Endothelial cell of umbilical vein (primary cell): ENCODE measurements around the gene DRAP1. TPM values are rescaled to one million over a fixed set of nuclear protein-coding genes. Genes with fewer than 3 reads are reported as not detected.

Experiments used
- BruUV-seq: library from RNA; stranded (reverse); fragments of 400-500 nt; replicated peaks from 2 replicates; lab custom pipeline; 2021; lab: Mats Ljungman, UMichigan
- CTCF ChIA-PET: fragments of 300-600, 350-600 bp; sonication (Branson Sonifier 250); formaldehyde crosslinking; loops from one replicate; lab custom pipeline; 2021; ENCODE audit warnings: antibody characterized with exemption, inconsistent platforms; lab: Charles Lee
- POLR2A ChIA-PET: fragments of 300-600, 350-600 bp; sonication (Branson Sonifier 250); formaldehyde crosslinking; loops from one replicate; lab custom pipeline; 2021; ENCODE audit warnings: antibody characterized with exemption, inconsistent platforms; lab: Charles Lee
- DNase-seq: peaks from one replicate; pipeline ENCODE4 v3.0.0-alpha.2; 2011; ENCODE audit warnings: low read depth, low spot score
- FAIRE-seq: peaks from 2 replicates; lab custom pipeline; 2011; peaks lifted over from hg19 to GRCh38; lab: Jason Lieb, UNC
- H2AFZ ChIP-seq: 2 replicates; pipeline ENCODE4 v1.6.0; 2012; ENCODE audit warnings: low read depth, low read length, control low read depth, inconsistent platforms
- H3K27ac ChIP-seq: 2 replicates; pipeline ENCODE4 v1.5.1; 2011; ENCODE audit warnings: low read depth, mild to moderate bottlenecking, control low read depth, low read length, moderate library complexity; ENCODE audit not compliant: insufficient read depth
- H3K27me3 ChIP-seq, 2 experiments: 2 replicates each; pipeline versions ENCODE4 v1.6.0 to v1.6.1; 2011; ENCODE audit warnings: low read length in 2 of 2, mixed read lengths in 1 of 2; ENCODE audit not compliant: control insufficient read depth in 2 of 2, insufficient read depth in 2 of 2
- H3K36me3 ChIP-seq, 2 experiments: 2 replicates in 1 of 2; 3 replicates in 1 of 2; pipeline ENCODE4 v1.5.1; 2011; ENCODE audit warnings: low read length in 2 of 2, mild to moderate bottlenecking in 1 of 2, moderate library complexity in 1 of 2; ENCODE audit not compliant: control insufficient read depth in 2 of 2, insufficient read depth in 2 of 2; ENCODE audit errors: extremely low read depth in 1 of 2
- H3K4me1 ChIP-seq: 3 replicates; pipeline ENCODE4 v1.5.1; 2011; ENCODE audit warnings: mild to moderate bottlenecking, low read length; ENCODE audit not compliant: control insufficient read depth, insufficient read depth; ENCODE audit errors: extremely low read depth
- H3K4me2 ChIP-seq: 2 replicates; pipeline ENCODE4 v1.6.1; 2011; ENCODE audit warnings: low read length, control low read depth, mixed read lengths; ENCODE audit not compliant: insufficient read depth
- H3K4me3 ChIP-seq, 3 experiments: fragments of 200-600 bp in 1 of 3; sonication (generic), shearing (Covaris generic) in 1 of 3; replicated peaks in 1 of 3; 2 replicates each; pipeline ENCODE4 v1.5.1; 2011 to 2016; ENCODE audit warnings: control low read depth in 3 of 3, low read length in 3 of 3, mild to moderate bottlenecking in 2 of 3, inconsistent platforms in 1 of 3, low read depth in 1 of 3, moderate library complexity in 1 of 3; ENCODE audit not compliant: insufficient read depth in 1 of 3
- H3K79me2 ChIP-seq: 2 replicates; pipeline ENCODE4 v1.6.0; 2012; ENCODE audit warnings: low read length, inconsistent platforms; ENCODE audit not compliant: control insufficient read depth, insufficient read depth
- H3K9ac ChIP-seq: replicated peaks from 2 replicates; pipeline ENCODE3; 2011; ENCODE audit warnings: low read length, control low read depth; ENCODE audit not compliant: insufficient read depth; ENCODE audit errors: extremely low read depth
- H3K9me1 ChIP-seq: replicated peaks from 3 replicates; pipeline ENCODE4 v1.6.0; 2011; ENCODE audit warnings: mild to moderate bottlenecking, low read length; ENCODE audit not compliant: control insufficient read depth, insufficient read depth; ENCODE audit errors: extremely low read depth
- H3K9me3 ChIP-seq: replicated peaks from 2 replicates; pipeline ENCODE4 v1.5.1; 2012; ENCODE audit warnings: low read length, inconsistent platforms; ENCODE audit not compliant: control insufficient read depth, insufficient read depth
- H4K20me1 ChIP-seq: replicated peaks from 2 replicates; pipeline ENCODE3; 2011; ENCODE audit warnings: mild to moderate bottlenecking, low read length; ENCODE audit not compliant: control insufficient read depth, insufficient read depth; ENCODE audit errors: extremely low read depth
- CTCF ChIP-seq, 2 donors: IDR thresholded peaks; 1 replicate in 1 of 2; 2 replicates in 1 of 2; pipeline ENCODE4 v1.5.1; 2011; ENCODE audit warnings: low read length in 2 of 2, mild to moderate bottlenecking in 2 of 2, moderate library complexity in 2 of 2, control low read depth in 1 of 2, inconsistent platforms in 1 of 2, low read depth in 1 of 2; ENCODE audit not compliant: insufficient read depth in 1 of 2; ENCODE audit errors: extremely low read depth in 1 of 2
- EZH2 ChIP-seq: IDR thresholded peaks from 2 replicates; pipeline ENCODE4 v1.6.1; 2012; ENCODE audit warnings: borderline replicate concordance, low read depth, mild to moderate bottlenecking, moderate library complexity, low read length, inconsistent platforms; ENCODE audit not compliant: severe bottlenecking
- FOS ChIP-seq: IDR thresholded peaks from 2 replicates; pipeline ENCODE4 v1.6.1; 2011; ENCODE audit warnings: mild to moderate bottlenecking, low read length, moderate library complexity, borderline replicate concordance; ENCODE audit not compliant: insufficient read depth
- GATA2 ChIP-seq: IDR thresholded peaks from 2 replicates; pipeline ENCODE4 v1.7.0; 2011; ENCODE audit warnings: low read depth, mild to moderate bottlenecking, moderate library complexity, mixed read lengths, low read length; ENCODE audit not compliant: insufficient read length, insufficient read depth
- JUN ChIP-seq: IDR thresholded peaks from 2 replicates; pipeline ENCODE4 v1.6.1; 2011; ENCODE audit warnings: borderline replicate concordance, low read depth; ENCODE audit not compliant: insufficient read length, insufficient read depth
- MAX ChIP-seq: IDR thresholded peaks from 2 replicates; pipeline ENCODE4 v1.6.1; 2011; ENCODE audit not compliant: insufficient read depth, insufficient read length
- MYC ChIP-seq: IDR thresholded peaks from one replicate; pipeline ENCODE4 v1.6.1; 2011; ENCODE audit warnings: mild to moderate bottlenecking, low read depth, low read length
- POLR2A ChIP-seq: IDR thresholded peaks from 2 replicates; pipeline ENCODE4 v1.6.1; 2012; ENCODE audit warnings: low read depth, mild to moderate bottlenecking, control low read depth, low read length
- POLR2AphosphoS5 ChIP-seq: IDR thresholded peaks from 2 replicates; pipeline ENCODE4 v1.6.1; 2012; ENCODE audit warnings: low read depth, mild to moderate bottlenecking, control low read depth, low read length, moderate library complexity; ENCODE audit not compliant: insufficient read depth
- dilution Hi-C: fragments of 300-500 bp; cut with MboI; formaldehyde crosslinking; loops from one replicate; pipeline ENCODE4 v1.15.0; 2019; ENCODE audit warnings: low sequenced_read_pairs; ENCODE audit not compliant: extremely low pct_ligation_motif_present
- intact Hi-C: fragments of 100-400 bp; cut with micrococcal nuclease; formaldehyde crosslinking; loops from one replicate; pipeline ENCODE4 v1.10.0; 2022
- polyA plus RNA-seq, 4 experiments: library from polyadenylated mRNA; depleted of rRNA in 3 of 4; stranded (reverse) in 3 of 4; unstranded in 1 of 4; fragments of >200 nt; gene quantifications; 2 replicates each; pipeline versions ENCODE4 v1.2.1 to v1.2.3, GENCODE V29; 2011 to 2012; ENCODE audit warnings: missing spikeins in 1 of 4
- total RNA-seq: library from RNA; stranded (reverse); gene quantifications from 2 replicates; pipeline ENCODE4 v1.2.3, GENCODE V29; 2021

Gene DRAP1
- total and polyA plus RNA-seq, 2 donors (not counting 3 experiments of a cell fraction or from before 2014, with no cell fraction given): 74.9 to 114 TPM

GRCh38 chr11:65898656-65899355 lies 20.4 kb upstream of the DRAP1 start:
- Histone ChIP-seq H3K79me2 (peaks cover 58% of the 10 kb centered on the region), H3K4me2 (peak overlapping the region; percentile 68), H3K27ac (peak overlapping the region; percentile 87), H2AFZ (no peak overlapping the region), H3K4me1 (peaks cover 49% of the 10 kb centered on the region), H3K9ac (peak overlapping the region; percentile 99), H3K36me3 (peaks cover 5 to 8% of the 10 kb centered on the region in 2 experiments), H3K27me3 (no peaks in the 10 kb centered on the region), H4K20me1 (no peaks in the 10 kb centered on the region), H3K9me1 (no peaks in the 10 kb centered on the region), H3K4me3 (peak overlapping the region; percentile 58 to 79 (median 69)), H3K9me3 (no peaks in the 10 kb centered on the region)
- dilution Hi-C loops (no loop called here), intact Hi-C loops (loop anchor here (1.0 kb wide), 1 partner anchor 8 kb away; no protein-coding TSS in a partner anchor)
- FAIRE-seq (peak; percentile 90), DNase-seq (no peak)
- CTCF ChIA-PET: interaction anchor here (1.1 to 6.2 kb wide), 4 partner anchors 9 to 16 kb away, joined by 3 to 69 read pairs (median 15); partner anchors contain the start of genes CCDC85B and FIBP
- POLR2A ChIA-PET: interaction anchor here (0.7 to 4.2 kb wide), 6 partner anchors 8 to 86 kb away, joined by 3 to 29 read pairs (median 13); partner anchors contain the start of genes CCDC85B and FIBP
- TSS peak; percentile 50 for BruUV-seq
- TF ChIP-seq MYC (no peak), EZH2 (no peak), POLR2A (peak; percentile 63)

- H3K27me3 ChIP-seq: no peaks in the 10 kb centered on the region
- POLR2A ChIA-PET: interaction anchor here (0.7 to 4.2 kb wide), 6 partner anchors 8 to 85 kb away, joined by 3 to 29 read pairs (median 13); partner anchors contain the start of genes CCDC85B and FIBP
- H3K9ac ChIP-seq: peak overlapping the region; percentile 99
- no peaks in the 10 kb centered on the region for H4K20me1 ChIP-seq
- H3K4me2 ChIP-seq: peak overlapping the region; percentile 1
- peaks cover 5 to 8% of the 10 kb centered on the region in 2 experiments for H3K36me3 ChIP-seq
- H3K4me3 ChIP-seq: peak overlapping the region; percentile 58 to 79 (median 69)
- TF ChIP-seq POLR2AphosphoS5 (peak; percentile 90), CTCF (IDR thresholded peaks at IDR 0.05; ENCODE audit: extremely low read depth in 1 of 2, insufficient read depth in 1 of 2, low read depth in 1 of 2, low read length in 2 of 2) (peak in 1 of 2 donors; percentile 11), GATA2 (no peak), FOS (peak; percentile 95), MAX (peak; percentile 80), MYC (peak; percentile 98), JUN (peak; percentile 24), POLR2A (peak; percentile 65), EZH2 (no peak)
- BruUV-seq: TSS peak; percentile 50
- DNase-seq (peak; percentile 73), FAIRE-seq (no peak)
- H2AFZ ChIP-seq: no peak overlapping the region
- H3K9me1 ChIP-seq: no peaks in the 10 kb centered on the region
- H3K9me3 ChIP-seq: no peaks in the 10 kb centered on the region
- H3K79me2 ChIP-seq: peaks cover 52% of the 10 kb centered on the region
- peak overlapping the region; percentile 87 for H3K27ac ChIP-seq
- peaks cover 42% of the 10 kb centered on the region for H3K4me1 ChIP-seq
- CTCF ChIA-PET: interaction anchor here (3.4 to 6.2 kb wide), 3 partner anchors 9 to 16 kb away, joined by 13 to 69 read pairs (median 17); partner anchors contain the start of genes CCDC85B and FIBP
- intact Hi-C loops: loop anchor here (1.0 kb wide), 2 partner anchors 8 to 16 kb away; no protein-coding TSS in a partner anchor
- dilution Hi-C loops: no loop called here
Observed at GRCh38 chr11:65899356-65900124, 19.7 kb upstream of the DRAP1 start.
